Endothelial cell of umbilical vein (primary cell): ENCODE data around the gene CHSY3. TPM values are rescaled to one million over a fixed set of nuclear protein-coding genes. Genes with fewer than 3 reads are reported as not detected.

Experiments used
- BruUV-seq: library from RNA; stranded (reverse); fragments of 400-500 nt; replicated peaks from 2 replicates; lab custom pipeline; 2021; lab: Mats Ljungman, UMichigan
- CTCF ChIA-PET: fragments of 300-600, 350-600 bp; sonication (Branson Sonifier 250); formaldehyde crosslinking; loops from one replicate; lab custom pipeline; 2021; ENCODE audit warnings: antibody characterized with exemption, inconsistent platforms; lab: Charles Lee
- POLR2A ChIA-PET: fragments of 300-600, 350-600 bp; sonication (Branson Sonifier 250); formaldehyde crosslinking; loops from one replicate; lab custom pipeline; 2021; ENCODE audit warnings: antibody characterized with exemption, inconsistent platforms; lab: Charles Lee
- DNase-seq: peaks from one replicate; pipeline ENCODE4 v3.0.0-alpha.2; 2011; ENCODE audit warnings: low read depth, low spot score
- FAIRE-seq: peaks from 2 replicates; lab custom pipeline; 2011; peaks lifted over from hg19 to GRCh38; lab: Jason Lieb, UNC
- H2AFZ ChIP-seq: 2 replicates; pipeline ENCODE4 v1.6.0; 2012; ENCODE audit warnings: low read depth, low read length, control low read depth, inconsistent platforms
- H3K27ac ChIP-seq: 2 replicates; pipeline ENCODE4 v1.5.1; 2011; ENCODE audit warnings: low read depth, mild to moderate bottlenecking, control low read depth, low read length, moderate library complexity; ENCODE audit not compliant: insufficient read depth
- H3K27me3 ChIP-seq, 2 experiments: 2 replicates each; pipeline versions ENCODE4 v1.6.0 to v1.6.1; 2011; ENCODE audit warnings: low read length in 2 of 2, mixed read lengths in 1 of 2; ENCODE audit not compliant: control insufficient read depth in 2 of 2, insufficient read depth in 2 of 2
- H3K36me3 ChIP-seq, 2 experiments: 2 replicates in 1 of 2; 3 replicates in 1 of 2; pipeline ENCODE4 v1.5.1; 2011; ENCODE audit warnings: low read length in 2 of 2, mild to moderate bottlenecking in 1 of 2, moderate library complexity in 1 of 2; ENCODE audit not compliant: control insufficient read depth in 2 of 2, insufficient read depth in 2 of 2; ENCODE audit errors: extremely low read depth in 1 of 2
- H3K4me1 ChIP-seq: 3 replicates; pipeline ENCODE4 v1.5.1; 2011; ENCODE audit warnings: mild to moderate bottlenecking, low read length; ENCODE audit not compliant: control insufficient read depth, insufficient read depth; ENCODE audit errors: extremely low read depth
- H3K4me2 ChIP-seq: 2 replicates; pipeline ENCODE4 v1.6.1; 2011; ENCODE audit warnings: low read length, control low read depth, mixed read lengths; ENCODE audit not compliant: insufficient read depth
- H3K4me3 ChIP-seq, 3 experiments: fragments of 200-600 bp in 1 of 3; sonication (generic), shearing (Covaris generic) in 1 of 3; replicated peaks in 1 of 3; 2 replicates each; pipeline ENCODE4 v1.5.1; 2011 to 2016; ENCODE audit warnings: control low read depth in 3 of 3, low read length in 3 of 3, mild to moderate bottlenecking in 2 of 3, inconsistent platforms in 1 of 3, low read depth in 1 of 3, moderate library complexity in 1 of 3; ENCODE audit not compliant: insufficient read depth in 1 of 3
- H3K79me2 ChIP-seq: 2 replicates; pipeline ENCODE4 v1.6.0; 2012; ENCODE audit warnings: low read length, inconsistent platforms; ENCODE audit not compliant: control insufficient read depth, insufficient read depth
- H3K9ac ChIP-seq: replicated peaks from 2 replicates; pipeline ENCODE3; 2011; ENCODE audit warnings: low read length, control low read depth; ENCODE audit not compliant: insufficient read depth; ENCODE audit errors: extremely low read depth
- H3K9me1 ChIP-seq: replicated peaks from 3 replicates; pipeline ENCODE4 v1.6.0; 2011; ENCODE audit warnings: mild to moderate bottlenecking, low read length; ENCODE audit not compliant: control insufficient read depth, insufficient read depth; ENCODE audit errors: extremely low read depth
- H3K9me3 ChIP-seq: replicated peaks from 2 replicates; pipeline ENCODE4 v1.5.1; 2012; ENCODE audit warnings: low read length, inconsistent platforms; ENCODE audit not compliant: control insufficient read depth, insufficient read depth
- H4K20me1 ChIP-seq: replicated peaks from 2 replicates; pipeline ENCODE3; 2011; ENCODE audit warnings: mild to moderate bottlenecking, low read length; ENCODE audit not compliant: control insufficient read depth, insufficient read depth; ENCODE audit errors: extremely low read depth
- CTCF ChIP-seq, 2 donors: IDR thresholded peaks; 1 replicate in 1 of 2; 2 replicates in 1 of 2; pipeline ENCODE4 v1.5.1; 2011; ENCODE audit warnings: low read length in 2 of 2, mild to moderate bottlenecking in 2 of 2, moderate library complexity in 2 of 2, control low read depth in 1 of 2, inconsistent platforms in 1 of 2, low read depth in 1 of 2; ENCODE audit not compliant: insufficient read depth in 1 of 2; ENCODE audit errors: extremely low read depth in 1 of 2
- EZH2 ChIP-seq: IDR thresholded peaks from 2 replicates; pipeline ENCODE4 v1.6.1; 2012; ENCODE audit warnings: borderline replicate concordance, low read depth, mild to moderate bottlenecking, moderate library complexity, low read length, inconsistent platforms; ENCODE audit not compliant: severe bottlenecking
- FOS ChIP-seq: IDR thresholded peaks from 2 replicates; pipeline ENCODE4 v1.6.1; 2011; ENCODE audit warnings: mild to moderate bottlenecking, low read length, moderate library complexity, borderline replicate concordance; ENCODE audit not compliant: insufficient read depth
- GATA2 ChIP-seq: IDR thresholded peaks from 2 replicates; pipeline ENCODE4 v1.7.0; 2011; ENCODE audit warnings: low read depth, mild to moderate bottlenecking, moderate library complexity, mixed read lengths, low read length; ENCODE audit not compliant: insufficient read length, insufficient read depth
- JUN ChIP-seq: IDR thresholded peaks from 2 replicates; pipeline ENCODE4 v1.6.1; 2011; ENCODE audit warnings: borderline replicate concordance, low read depth; ENCODE audit not compliant: insufficient read length, insufficient read depth
- MAX ChIP-seq: IDR thresholded peaks from 2 replicates; pipeline ENCODE4 v1.6.1; 2011; ENCODE audit not compliant: insufficient read depth, insufficient read length
- MYC ChIP-seq: IDR thresholded peaks from one replicate; pipeline ENCODE4 v1.6.1; 2011; ENCODE audit warnings: mild to moderate bottlenecking, low read depth, low read length
- POLR2A ChIP-seq: IDR thresholded peaks from 2 replicates; pipeline ENCODE4 v1.6.1; 2012; ENCODE audit warnings: low read depth, mild to moderate bottlenecking, control low read depth, low read length
- POLR2AphosphoS5 ChIP-seq: IDR thresholded peaks from 2 replicates; pipeline ENCODE4 v1.6.1; 2012; ENCODE audit warnings: low read depth, mild to moderate bottlenecking, control low read depth, low read length, moderate library complexity; ENCODE audit not compliant: insufficient read depth
- dilution Hi-C: fragments of 300-500 bp; cut with MboI; formaldehyde crosslinking; loops from one replicate; pipeline ENCODE4 v1.15.0; 2019; ENCODE audit warnings: low sequenced_read_pairs; ENCODE audit not compliant: extremely low pct_ligation_motif_present
- intact Hi-C: fragments of 100-400 bp; cut with micrococcal nuclease; formaldehyde crosslinking; loops from one replicate; pipeline ENCODE4 v1.10.0; 2022
- polyA plus RNA-seq, 4 experiments: library from polyadenylated mRNA; depleted of rRNA in 3 of 4; stranded (reverse) in 3 of 4; unstranded in 1 of 4; fragments of >200 nt; gene quantifications; 2 replicates each; pipeline versions ENCODE4 v1.2.1 to v1.2.3, GENCODE V29; 2011 to 2012; ENCODE audit warnings: missing spikeins in 1 of 4
- total RNA-seq: library from RNA; stranded (reverse); gene quantifications from 2 replicates; pipeline ENCODE4 v1.2.3, GENCODE V29; 2021

Gene CHSY3
- total and polyA plus RNA-seq, 2 donors (not counting 3 experiments of a cell fraction or from before 2014, with no cell fraction given), result 2.2 to 8.4 TPM

DNA sequence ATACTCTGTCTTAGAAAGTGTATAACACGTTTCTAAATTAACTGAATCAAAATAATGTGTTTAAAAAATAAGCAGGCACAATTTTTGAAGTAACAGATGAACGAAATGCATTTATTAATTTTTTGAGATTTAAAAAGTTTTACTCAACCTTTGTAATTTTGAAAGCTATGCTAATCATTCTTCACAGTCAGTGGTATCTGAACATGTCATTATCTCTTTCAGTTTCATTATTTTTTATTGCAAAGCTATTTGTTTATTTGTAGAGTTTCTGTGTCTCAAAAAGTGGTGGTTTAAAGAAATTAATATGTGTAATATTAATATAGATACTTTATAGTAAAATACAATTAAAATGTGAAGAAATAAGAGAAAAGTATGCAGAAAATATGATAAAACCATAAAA, 11.2 kb downstream of the CHSY3 start:
- FAIRE-seq (no peak), DNase-seq (no peak)
- BruUV-seq, result no TSS peak
- H3K4me3 ChIP-seq, result no peak overlapping the region
- CTCF ChIA-PET, result interaction anchor here (0.9 kb wide), 1 partner anchor 16 kb away, joined by 3 read pairs; no protein-coding TSS in a partner anchor
- no peaks in the 10 kb centered on the region for H3K79me2 ChIP-seq
- intact Hi-C loops (no loop called here), dilution Hi-C loops (no loop called here)
- TF ChIP-seq GATA2 (no peak), EZH2 (no peak), MYC (no peak), POLR2A (no peak), POLR2AphosphoS5 (no peak), JUN (no peak), FOS (no peak), MAX (no peak), CTCF (IDR thresholded peaks at IDR 0.05; ENCODE audit: extremely low read depth in 1 of 2, insufficient read depth in 1 of 2, low read depth in 1 of 2, low read length in 2 of 2) (no peak)
- no peak overlapping the region for H3K27ac ChIP-seq
- H3K36me3 ChIP-seq, result no peaks in the 10 kb centered on the region
- H3K9me3 ChIP-seq, result no peaks in the 10 kb centered on the region
- no peaks in the 10 kb centered on the region for H3K27me3 ChIP-seq
- no peaks in the 10 kb centered on the region for H3K4me1 ChIP-seq
- POLR2A ChIA-PET, result no interaction called here
- no peak overlapping the region for H3K4me2 ChIP-seq
- H3K9ac ChIP-seq, result no peak overlapping the region
- H3K9me1 ChIP-seq, result no peaks in the 10 kb centered on the region
- H2AFZ ChIP-seq, result no peak overlapping the region
- H4K20me1 ChIP-seq, result no peaks in the 10 kb centered on the region
